Measurements from ENCODE around the gene BLTP3B.

BLTP3B gene

DNA sequence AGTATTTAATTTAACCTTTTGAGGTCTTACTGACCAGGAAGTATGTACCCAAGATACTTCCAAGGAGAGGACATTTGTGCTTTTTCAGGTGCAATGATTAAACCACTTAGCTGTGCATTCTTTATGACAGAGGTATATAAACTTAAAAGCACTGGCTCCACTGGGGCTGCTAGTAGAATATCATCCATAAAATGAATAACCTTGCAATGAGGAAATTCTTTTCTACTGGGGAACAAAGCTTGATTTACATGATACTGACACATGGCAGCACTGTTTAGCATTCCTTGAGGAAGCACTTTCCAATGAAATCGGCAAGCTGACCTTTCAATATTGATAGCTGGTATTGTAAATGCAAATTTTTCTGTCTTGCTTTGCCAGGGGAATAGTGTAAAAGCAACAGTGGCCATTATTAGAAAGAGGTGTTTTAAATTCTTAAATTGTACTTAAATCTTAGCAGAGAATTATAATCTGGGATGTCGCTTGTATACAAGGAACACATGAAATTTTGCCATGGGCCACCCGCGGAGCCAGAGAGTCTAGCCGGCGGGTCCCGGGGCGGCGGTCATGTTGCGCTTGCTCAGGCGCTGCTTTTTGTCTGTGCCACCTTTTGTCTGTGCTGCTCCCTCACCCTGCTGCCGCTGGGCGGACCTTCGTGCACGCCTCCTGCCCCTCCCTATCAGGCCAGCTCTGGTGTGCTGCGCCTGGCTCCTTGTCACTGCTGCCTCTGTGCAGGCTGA lies 20.9 kb upstream of the BLTP3B start:
- peak; percentile 51 for DNase-seq

DNA sequence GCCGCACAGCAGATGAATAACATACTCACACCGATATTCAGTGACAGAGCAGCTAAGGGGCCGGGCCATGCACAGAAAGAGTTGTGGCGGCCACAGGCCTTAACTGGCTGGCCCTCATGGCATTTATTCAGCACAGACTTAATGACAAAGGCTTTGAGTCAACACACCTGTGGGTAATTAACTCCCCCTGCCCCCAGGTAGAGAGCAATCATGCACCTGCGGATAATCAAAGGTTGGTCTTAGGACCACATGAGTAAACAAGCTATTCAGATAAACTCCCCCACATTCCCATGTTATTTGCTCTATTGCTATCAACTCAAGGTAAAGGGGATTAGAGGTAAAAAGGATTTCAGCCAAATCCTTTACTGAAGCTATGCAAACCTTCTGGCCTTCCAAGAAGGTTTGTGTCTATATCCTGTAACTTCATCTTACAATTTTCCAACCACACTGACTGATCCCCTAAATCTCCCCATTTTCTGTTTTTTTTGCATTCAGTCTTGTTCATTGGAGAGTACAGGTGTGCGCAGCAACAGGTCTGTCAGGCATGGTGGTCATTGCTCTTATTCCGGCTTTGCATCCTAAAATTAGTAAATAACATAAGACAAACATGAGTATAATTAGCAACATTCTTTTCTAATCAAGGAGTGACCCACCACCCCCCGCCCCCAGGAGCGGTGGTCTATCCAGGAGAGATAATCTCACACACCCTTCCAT lies 16.9 kb upstream of the BLTP3B start:
- no peak for DNase-seq

DNA sequence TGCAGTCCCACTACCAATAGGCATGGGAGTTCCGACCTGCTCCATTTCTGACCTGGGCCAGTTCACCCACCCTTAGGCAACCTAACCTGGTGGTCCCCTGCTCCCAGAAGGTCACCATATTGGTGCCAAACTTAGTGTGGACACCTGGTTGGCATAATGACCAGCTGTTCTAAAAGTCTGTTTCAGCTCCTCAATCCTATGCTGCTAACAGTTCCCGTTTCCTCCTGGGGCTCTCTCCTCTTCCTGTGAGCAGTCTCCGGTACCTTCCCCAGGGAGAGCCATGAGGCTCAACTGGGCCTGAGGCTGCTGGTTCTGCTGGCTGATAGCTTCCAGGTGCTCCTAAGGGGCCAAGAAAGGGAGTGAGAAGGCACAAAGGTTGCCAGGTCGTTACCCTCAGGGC lies 15.9 kb upstream of the BLTP3B start:
- DNase-seq, result no peak

DNA sequence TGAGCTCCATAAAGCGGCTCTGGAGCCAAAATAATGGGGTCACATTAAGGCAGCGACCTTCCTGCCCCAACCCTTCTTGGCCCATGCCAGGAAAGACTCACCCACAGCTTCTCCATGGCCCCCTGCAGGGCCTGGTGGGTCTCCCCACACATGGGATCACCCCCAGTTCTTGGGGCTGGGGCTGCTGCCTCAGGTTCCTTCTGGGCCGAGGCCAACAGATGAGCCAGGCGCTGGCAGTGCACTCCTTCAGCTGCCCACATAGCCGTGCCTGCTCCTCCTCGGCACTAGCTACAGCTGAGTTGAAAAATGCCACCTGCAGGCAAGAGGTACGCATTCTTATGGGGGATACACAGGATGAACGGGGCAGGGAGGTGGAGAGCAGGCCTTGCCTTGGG lies 14.8 kb upstream of the BLTP3B start:
- DNase-seq, result no peak

DNA sequence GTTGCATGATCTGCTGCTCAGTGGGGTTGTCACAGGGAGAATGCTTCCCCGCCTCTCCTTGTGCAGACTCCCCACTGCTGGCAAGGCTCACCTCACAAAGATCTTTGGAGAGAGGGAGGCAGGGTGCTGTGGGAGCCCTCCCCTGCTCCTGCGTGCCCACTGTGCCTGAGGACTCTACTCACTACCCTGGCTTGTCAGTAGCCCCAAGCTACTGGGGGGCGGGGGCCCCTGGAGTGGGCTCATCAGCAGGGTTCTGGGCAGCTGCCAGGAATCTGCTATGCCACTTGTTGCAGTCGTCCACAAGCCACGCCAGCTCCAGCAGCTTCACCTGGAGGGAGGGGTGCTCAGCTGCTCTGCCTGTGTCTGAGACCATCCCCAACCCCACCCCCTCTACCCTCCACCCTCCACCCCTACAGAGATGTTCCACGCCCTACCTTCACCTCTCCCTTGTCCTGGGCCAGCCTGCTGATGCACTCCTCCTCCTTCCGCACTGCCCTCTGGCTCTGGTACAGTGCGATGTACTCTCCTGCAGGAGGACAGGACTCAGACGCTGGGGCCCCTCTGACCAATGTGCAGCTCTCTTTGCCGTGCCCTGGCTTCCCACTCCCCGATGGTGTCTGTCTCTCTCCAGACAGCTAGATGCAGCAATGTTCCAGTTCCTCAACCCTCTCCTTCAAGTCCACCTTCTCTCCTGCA lies 14.2 kb upstream of the BLTP3B start:
- no peak for DNase-seq

DNA sequence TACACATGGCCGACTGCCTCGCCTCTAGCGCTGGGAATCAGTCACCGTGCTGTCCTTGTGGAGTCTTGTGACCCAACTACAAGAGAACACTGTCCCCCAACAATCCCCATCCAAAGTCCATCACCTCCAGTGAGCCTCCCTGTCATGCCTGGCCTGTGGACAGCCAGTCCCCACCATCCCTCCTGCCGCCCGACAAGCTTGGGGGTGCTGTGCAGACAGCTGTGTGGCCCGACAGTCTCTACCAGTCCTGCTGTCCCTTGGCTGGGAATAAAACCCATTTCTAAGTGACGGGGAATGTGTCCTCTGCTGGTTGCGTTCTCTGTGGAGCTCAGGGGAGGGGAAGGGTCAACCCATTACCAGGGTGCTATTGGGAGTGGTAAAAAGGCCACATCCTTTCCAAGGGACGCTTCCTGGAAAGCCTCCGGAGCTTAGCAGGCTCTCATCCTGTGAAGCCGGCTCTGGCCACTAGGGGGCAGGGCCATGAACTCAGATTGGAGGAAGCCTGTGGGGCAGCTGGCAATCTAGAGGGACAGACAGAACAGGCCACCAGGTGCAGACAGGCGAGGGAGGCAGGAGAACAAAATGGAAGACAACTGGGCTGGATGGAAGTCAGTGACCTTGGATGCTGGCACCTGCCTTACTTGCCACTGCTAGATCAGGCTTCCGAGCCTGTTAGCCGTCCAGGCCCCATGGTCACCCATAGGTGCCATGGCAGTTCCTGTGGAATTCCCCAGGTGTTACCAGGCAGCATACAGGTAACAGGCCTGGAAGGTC lies 12.0 kb upstream of the BLTP3B start:
- peak; percentile 67 for DNase-seq

DNA sequence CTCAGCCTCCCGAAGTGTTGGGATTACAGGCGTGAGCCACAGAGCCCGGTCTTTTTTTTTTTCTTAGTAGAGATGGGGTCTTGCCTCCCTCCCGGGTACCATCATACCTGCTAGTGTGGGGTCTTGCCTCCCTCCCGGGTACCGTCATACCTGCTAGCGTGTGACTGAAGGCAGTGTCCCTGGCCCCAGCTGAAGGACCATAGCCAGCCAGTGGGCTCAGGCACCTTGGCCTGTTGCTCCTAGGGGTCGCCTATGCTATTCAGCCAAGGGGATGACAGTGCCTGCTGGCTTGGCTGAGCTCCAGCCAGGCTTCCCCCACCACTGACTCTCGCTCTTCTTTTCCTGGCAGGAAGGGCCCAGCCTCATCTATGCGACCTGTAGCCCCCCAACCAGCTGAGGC lies 10.5 kb upstream of the BLTP3B start:
- no peak for DNase-seq

DNA sequence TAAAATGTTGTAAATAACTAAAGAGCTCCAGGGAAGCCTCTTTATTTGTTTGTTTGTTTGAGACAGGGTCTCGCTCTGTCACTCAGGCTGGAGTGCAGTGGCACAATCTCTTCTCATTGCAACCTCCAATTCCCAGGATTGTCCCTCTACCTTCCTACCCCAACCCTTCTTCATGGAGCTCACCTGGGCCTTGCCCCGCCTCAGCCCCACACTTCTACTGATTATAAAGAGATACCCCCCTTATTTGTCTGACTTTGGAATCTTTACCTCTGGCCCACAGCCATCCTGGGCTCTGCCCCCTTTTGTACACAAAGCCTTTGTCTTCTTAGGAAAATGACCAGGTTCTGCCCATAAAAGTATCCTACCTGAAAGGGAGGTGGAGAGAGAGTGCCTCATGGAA lies 9.1 kb upstream of the BLTP3B start:
- no peak for DNase-seq

DNA sequence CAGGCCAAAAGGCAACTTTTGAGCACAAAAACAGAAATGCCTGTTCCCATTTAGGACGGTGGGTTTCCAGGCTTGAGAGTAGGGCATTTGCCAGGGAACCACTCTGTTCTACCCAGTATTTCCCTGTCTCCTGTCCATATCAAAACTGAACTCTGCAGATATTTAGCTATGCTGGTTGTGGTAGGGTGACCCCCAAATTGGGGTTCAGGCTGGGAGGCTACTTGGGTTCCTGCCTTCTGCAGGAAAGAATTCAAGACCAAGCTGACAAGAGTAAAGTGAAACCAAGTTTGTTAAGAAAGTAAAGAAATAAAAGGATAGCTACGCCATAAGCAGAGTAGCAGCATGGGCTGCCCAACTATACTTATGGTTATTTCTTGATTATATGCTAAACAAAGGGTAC lies 3.6 kb upstream of the BLTP3B start:
- no peak for DNase-seq

DNA sequence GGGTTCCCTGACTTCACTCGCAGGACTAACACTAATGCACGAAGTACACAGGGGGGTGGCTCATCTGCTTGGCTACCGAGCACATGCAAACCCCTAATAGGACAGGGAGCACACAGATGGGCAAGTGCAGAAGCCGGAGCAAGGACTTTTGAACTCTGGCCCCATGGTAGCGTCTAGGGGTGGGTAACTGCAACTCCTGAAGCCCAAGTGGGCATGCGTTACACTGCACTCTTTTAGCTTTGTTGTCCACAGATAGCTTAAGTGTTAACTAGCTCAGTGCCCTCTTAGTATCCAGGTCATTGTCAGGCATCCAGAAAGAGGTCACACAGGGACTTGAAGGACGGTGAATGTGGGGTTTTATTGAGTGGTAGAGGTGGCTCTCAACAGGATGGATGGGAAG lies 3.0 kb upstream of the BLTP3B start:
- DNase-seq, result no peak

DNA sequence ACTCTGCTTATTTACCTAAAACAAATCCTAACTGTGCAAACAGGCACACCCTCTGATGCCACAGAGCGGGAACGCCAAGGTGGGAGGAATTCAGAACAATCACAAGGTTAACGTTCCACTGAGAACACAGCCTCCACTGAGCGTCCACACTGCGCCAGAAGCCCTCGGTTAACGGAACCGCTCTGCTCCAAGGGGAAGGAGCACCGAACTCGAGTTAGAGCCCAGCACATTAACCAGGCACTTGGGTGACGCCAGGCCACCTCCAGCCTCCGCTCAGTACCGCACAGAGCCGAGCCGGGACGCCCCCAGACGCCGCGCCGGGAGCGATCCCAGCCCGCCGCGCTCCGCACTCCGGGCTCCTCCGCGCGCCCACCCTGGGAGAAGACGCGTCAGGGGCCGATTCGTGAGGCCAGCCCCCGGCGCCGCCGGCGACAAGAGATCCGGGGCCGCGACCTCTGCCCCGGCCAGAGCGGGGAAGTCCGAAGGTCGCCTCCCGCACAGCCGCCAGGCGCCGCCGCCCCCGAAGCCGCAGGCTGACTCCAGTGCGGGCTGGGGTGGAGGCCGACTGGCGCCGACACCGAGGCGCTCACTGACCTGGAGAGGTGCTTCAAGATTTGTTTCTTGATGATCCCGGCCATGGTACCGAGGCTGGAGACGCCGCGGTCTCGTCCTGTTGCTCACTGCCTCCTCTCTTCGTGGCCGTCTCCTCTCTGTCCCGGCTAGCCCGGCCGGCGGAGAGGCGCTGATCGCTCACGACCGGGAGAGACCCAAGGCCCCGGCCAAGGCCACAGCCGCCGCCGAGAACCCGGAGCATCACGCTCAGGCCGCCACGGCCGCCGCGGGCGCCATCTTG lies 450 bp downstream of the BLTP3B start:
- DNase-seq, result peak; percentile 30

DNA sequence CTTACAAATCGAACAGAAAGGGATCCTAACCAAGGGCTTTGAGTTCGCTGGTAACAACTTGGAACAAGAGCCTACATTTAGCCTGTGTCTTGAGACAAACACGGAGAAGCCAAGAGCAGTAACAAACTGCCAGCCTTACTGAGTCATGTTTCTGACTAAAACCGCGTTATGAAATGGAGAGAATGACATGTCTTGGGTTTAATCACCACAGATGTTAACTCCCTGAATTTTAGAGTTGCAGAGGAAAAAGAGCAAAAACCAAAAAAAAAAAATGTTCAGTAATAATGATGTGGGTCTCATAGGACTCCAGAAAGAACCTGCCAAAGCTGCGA lies 1.0 kb downstream of the BLTP3B start:
- no peak for DNase-seq

DNA sequence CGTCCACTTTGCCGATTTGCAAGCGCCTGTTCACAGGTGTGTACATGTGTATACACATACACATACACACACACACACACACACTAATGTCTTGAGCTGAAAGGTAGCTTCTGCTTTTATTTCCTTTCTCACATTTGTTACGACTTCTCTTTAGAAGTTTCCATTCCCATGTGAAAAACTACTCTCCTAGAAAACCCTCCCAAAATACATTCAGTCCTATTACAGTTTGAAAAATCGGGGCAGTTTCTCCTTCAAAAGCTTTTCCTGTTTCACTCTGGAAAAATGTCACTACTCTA lies 3.9 kb downstream of the BLTP3B start:
- no peak for DNase-seq

DNA sequence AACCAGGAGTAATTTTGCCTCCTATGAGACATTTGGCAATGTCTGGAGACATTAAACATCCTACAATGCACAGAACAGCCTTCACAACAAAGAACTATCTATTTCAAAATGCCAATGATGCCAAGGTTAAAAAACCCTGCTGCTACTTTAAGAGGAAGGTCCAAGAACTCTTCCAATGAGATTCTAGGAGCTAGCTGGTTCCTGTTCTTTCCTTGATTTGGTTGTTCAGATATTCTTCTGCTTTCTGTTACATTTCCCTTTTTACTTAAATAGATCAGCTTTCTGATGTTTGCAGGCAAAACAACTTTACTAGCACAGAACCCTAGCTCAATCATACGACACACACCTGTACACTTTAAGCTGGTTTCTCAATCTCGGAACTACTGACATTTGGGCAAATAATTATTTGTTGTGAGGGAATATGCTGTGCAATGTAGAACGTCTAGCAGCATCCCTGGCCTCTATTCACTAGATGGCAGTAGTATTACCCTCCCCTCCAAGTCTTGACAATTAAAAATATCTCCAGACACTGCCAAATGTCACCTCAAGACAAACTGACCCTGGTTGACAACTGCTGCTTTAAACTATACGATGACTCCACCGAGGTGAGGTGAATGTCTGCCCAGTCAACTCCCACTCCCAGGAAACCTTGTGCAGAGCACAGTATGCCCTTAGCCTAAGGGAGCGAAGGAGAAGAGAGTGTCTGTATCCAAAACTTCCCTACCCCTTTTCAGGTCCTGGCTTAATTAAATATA lies 4.4 kb downstream of the BLTP3B start:
- DNase-seq, result no peak

DNA sequence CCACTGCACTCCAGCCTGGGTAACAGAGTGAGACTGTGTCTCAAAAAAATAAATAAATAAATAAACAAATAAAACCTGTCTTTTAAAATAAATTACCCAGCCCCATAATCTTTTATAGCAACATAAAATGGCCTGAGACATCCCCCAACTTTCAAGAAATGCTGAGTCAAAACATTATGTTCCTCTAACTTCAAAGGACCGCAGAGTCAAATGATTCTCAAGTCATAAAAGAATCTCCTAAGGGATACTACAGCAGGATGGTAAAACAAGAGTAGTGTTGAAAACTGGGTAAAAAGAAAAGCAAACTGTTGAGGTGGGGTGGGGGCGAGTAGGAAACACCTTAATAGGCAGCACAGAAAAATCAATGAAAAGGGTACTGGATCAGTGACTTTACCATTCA lies 9.5 kb downstream of the BLTP3B start:
- DNase-seq, result no peak

DNA sequence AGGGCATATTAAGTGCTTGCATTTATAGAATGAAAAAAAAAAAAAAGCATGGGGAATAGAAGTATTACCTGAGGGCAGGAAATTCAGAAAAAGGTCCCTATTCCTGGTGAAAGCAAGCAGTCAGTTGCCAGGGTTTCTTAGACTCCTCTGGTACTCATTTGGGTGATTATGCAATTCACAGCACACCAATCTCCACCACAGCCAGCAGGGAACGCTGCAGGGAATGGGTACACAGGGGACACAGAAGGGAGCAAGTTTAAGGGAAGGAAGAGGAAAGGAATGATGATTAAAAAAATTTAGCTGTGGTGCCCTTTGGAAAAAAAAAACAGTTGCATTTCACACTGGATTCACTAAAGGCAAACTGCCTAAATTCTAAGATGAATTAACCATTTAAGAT lies 14.2 kb downstream of the BLTP3B start:
- DNase-seq, result no peak

DNA sequence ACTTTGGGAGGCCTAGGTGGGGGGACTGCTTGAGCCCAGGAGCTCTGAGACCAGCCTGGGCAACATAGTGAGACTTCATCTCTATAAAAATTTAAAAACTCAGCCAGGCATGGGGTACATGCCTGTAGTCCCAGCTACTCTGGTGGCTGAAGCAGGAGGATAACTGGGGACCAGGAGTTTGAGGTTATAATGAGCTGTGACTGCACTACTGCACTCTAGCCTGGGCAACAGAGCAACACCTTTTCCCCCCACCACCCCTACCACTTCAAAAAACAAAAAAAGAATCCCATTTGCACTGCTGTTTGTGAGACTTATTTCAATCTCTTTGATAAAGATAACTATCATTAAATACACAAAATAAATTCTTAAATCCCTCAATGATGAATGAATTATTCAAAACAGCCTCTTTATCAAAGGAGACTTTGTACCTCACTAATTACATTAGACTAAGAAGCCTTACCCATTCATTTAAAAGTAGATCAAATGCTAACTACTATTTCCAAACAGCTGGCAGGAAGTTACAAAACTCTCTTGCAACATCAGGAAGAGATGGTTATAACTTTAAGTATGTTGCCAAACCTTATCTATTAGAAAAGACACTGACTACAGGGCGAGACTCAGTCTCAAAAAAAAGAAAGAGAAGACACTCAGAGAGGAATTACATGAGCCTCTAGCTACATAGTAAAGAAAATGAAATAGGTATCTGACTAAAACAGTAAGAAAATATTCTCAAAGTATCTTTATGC lies 14.7 kb downstream of the BLTP3B start:
- no peak for DNase-seq

DNA sequence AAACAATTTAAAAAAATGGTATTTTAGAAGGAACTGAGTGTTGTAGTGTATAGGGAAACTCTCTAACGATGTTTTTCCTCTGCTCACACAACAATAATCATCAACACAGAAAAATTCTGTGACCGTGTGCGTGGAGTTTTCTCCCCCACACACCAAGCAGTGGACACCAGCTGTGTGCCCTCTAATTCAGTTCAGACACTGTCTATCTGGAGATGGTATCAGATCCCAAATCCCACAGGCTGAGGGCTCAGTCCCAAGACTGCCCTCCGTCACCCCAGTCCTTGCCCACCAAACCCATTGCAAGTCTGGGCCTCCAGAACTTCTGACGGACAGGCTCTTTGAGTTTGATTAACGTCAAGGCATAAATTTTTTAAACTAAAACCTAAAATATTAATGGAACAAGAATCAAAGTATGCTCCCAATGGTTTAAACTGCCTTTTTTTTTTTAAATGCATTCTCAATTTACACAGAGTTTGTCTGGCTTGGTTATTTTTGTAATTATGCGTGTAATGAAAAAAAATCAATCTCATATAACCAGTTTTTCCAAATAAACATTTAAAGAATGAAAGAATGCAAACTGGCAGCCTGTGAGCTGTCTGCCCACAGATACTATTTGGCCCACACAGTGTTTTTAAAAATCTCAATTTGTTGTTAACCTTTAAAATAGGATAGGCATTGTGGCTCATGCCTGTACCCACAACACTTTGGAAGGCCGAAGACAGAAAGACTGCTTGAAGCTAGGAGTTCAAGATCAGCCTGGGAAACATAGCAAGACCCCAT lies 19.2 kb downstream of the BLTP3B start:
- no peak for DNase-seq

DNA sequence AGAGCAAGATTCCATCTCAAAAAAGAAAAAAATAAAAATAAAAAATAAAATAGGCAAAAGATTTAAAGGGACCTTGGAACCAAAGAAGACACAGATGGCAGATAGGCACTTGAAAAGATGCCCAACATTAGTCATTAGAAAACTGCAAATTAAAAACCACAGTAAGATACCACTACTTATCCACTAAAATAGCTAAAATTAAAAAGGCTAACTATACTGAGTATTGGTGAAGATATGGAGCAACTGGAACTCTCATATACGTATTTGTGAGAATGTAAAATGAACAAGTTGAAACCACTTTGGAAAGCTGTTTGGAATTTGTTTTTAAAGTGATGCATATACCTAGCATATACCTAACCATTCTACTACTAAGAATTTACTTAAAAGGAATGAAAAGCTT lies 22.3 kb downstream of the BLTP3B start:
- DNase-seq, result no peak

DNA sequence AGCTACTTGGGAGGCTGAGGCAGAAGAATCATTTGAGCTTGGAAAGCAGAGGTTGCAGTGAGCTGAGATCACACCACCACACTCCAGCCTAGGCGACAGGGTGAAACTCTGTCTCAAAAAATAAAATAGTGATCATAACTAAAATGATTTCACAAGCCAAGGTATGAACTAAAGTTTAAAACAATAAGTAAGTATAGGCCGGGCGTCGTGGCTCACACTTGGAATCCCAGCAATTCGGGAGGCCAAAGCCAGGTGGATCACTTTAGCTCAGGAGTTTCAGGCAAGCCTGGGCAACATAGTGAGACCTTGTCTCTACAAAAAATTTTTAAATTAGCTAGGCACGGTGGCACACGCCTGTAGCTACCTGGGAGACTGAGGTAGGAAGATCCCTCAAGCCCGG lies 27.4 kb downstream of the BLTP3B start:
- DNase-seq, result no peak

All from T-helper 9 cell (primary cell).